ENCODE data around the gene MACC1. TPM values are rescaled to one million over a fixed set of nuclear protein-coding genes. Genes with fewer than 3 reads are reported as not detected.
A peak's percentile ranks its signal among the peaks of the same experiment; 100 is the strongest.

MACC1 gene, protein sequence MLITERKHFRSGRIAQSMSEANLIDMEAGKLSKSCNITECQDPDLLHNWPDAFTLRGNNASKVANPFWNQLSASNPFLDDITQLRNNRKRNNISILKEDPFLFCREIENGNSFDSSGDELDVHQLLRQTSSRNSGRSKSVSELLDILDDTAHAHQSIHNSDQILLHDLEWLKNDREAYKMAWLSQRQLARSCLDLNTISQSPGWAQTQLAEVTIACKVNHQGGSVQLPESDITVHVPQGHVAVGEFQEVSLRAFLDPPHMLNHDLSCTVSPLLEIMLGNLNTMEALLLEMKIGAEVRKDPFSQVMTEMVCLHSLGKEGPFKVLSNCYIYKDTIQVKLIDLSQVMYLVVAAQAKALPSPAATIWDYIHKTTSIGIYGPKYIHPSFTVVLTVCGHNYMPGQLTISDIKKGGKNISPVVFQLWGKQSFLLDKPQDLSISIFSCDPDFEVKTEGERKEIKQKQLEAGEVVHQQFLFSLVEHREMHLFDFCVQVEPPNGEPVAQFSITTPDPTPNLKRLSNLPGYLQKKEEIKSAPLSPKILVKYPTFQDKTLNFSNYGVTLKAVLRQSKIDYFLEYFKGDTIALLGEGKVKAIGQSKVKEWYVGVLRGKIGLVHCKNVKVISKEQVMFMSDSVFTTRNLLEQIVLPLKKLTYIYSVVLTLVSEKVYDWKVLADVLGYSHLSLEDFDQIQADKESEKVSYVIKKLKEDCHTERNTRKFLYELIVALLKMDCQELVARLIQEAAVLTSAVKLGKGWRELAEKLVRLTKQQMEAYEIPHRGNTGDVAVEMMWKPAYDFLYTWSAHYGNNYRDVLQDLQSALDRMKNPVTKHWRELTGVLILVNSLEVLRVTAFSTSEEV
- 0.46 and 0.53 TPM in 2 replicates for total RNA-seq (2014; rRNA removed; shearing (Covaris generic))

DNA sequence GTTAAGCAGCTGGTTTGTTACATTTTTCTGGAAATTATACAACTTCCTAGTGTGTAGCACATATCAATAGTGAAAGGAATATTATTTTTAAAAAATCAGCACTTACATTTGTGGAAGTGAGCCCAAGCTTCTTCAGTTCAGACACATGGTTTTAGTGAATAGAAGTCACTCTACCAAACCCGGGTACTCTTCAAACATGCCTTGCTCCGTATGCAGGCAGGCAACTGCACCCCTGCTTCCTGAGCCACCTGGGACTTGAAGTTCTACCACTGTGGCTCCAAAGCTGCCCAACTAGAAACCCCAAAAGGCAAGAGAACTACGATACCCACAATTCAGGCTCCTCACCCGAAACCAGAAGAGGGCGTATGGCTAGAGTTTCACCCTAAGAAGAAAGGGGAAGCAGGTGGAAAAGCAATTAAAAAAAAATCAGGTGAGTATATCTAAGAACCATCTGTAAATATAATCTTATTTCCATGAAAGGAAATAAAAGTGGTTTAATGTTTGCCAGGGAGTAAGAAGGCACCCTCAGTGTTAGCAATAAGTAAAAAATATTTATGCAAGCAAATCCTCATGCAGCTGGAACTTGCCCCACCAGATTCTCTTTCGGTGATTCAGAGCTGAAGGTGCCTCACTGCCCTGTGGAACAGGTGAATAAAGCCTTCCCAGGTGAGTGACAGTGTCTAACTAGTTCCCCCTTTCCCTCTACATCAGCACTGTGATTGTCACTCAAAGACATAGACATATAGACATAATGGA is at the start of gene MACC1:
MACC1 (minus strand) TSS at position 192 of the 756 bp plus-strand sequence. CDS start 55,522 bp downstream, outside the sequence.
- no peak for DNase-seq (ENCODE audit: low spot score)

DNA sequence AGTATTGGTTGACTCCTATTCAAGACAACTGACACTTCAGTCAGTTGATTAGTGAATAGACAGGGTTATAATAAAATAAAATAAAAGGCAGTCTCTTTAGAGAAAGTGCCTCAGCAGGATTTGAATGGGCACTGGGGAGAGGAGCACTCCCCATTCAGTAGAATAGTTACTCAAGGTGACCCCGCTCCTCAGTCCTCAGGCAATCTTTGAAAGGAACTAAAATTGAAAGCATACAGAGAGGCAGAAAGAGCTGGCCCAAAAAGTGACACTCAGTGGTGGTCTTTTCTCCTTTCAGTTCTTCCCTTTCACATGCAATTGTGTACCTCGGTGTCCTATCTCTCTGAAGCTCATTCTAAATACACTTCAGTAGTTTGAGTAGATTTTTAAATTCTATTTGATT is 47.4 kb upstream of the MACC1 start:
- DNase-seq (ENCODE audit: low spot score), result no peak

DNA sequence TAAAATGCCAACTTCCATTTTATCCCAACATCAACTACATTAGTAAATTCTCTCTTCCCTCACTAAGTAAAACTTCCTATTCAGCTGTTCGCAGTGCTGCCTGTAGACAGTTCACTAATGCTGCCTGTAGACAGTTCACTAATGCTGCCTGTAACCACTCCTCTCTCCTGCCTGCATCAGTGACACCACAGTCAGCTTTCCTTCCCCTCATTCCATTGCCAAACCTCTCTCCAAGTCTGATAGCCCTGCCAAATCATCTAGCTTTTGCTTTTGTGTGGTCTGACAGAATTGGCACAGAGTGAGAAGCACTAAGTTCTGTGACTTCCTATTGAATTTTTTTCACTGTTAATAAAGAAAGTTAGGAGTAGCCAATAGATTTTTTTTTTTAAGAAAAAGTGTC is 43.0 kb upstream of the MACC1 start:
- no peak for DNase-seq (ENCODE audit: low spot score)

DNA sequence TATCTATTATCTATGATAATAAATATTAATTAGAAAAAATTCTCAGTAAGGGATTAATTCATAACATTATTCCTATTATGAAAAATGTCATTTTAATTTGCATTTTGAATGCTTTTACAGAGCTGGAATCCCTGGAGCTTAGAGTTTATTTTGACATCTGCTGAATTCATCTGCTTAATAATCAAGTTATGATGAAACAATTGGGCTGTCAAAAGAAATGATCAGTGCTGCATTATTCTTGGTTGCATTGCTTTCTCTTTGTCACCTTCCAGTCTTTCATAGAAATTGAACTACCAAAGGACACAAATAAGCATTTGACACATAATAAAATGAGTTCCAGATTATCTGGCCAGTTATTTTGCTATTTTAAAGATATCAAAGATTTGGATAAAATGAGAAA is 40.0 kb upstream of the MACC1 start:
- DNase-seq (ENCODE audit: low spot score), result no peak

DNA sequence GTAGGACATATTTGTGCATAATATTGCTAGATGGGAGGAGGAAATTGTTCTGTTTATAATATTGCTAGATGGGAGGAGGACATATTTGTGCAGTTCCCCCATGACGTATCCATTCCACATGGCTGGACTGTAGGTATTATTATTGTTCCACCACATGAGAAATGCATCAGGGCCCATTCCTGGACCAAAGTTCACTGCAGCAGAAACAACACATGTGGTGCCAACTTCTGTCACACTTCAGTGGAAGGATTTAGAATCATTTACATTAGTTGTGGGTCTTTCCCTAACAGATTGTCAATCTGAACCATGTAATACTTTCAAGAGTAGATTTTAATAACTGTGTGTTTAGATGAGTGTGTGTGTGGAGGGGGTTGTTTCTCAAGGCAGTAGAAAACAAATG is 32.7 kb upstream of the MACC1 start:
- peak; percentile 68 for DNase-seq (ENCODE audit: low spot score)

DNA sequence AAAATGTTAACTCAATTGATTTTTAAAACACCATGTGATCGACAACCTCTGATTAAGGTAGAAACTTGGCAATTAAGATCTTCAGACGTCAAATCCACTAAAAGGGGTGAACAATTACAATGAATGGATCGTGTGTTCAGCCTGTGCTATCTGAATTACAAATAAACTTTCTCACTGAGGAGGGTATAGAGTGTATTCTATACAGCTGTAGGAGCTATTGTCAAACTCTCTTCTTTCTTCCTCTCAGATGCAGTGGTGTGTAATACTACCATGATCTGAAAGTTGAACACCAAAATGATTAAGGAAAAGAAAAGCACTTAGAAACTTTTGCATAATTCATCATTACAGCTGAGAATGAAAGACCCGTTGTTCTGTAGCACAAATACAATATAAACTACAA is 32.2 kb upstream of the MACC1 start:
- no peak for DNase-seq (ENCODE audit: low spot score)

DNA sequence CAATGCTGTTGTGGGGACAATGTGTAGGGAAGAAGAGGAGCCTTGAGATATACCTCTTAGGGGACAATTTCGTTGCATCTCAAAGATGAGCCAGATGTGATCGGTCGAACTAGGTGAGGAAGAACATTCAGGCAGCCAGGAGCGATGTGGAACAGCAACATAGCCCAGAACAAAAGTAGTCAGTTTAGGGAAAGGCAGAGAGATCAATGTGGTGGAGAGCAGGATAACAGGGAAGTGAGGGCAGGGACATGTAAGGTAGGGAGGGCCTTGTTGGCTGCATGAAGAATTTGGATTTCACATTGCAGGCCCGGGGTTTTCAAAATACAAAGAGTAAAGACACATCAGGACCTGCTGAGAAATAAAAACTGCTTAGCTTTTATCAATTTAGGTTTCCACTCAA is 29.1 kb upstream of the MACC1 start:
- no peak for DNase-seq (ENCODE audit: low spot score)

DNA sequence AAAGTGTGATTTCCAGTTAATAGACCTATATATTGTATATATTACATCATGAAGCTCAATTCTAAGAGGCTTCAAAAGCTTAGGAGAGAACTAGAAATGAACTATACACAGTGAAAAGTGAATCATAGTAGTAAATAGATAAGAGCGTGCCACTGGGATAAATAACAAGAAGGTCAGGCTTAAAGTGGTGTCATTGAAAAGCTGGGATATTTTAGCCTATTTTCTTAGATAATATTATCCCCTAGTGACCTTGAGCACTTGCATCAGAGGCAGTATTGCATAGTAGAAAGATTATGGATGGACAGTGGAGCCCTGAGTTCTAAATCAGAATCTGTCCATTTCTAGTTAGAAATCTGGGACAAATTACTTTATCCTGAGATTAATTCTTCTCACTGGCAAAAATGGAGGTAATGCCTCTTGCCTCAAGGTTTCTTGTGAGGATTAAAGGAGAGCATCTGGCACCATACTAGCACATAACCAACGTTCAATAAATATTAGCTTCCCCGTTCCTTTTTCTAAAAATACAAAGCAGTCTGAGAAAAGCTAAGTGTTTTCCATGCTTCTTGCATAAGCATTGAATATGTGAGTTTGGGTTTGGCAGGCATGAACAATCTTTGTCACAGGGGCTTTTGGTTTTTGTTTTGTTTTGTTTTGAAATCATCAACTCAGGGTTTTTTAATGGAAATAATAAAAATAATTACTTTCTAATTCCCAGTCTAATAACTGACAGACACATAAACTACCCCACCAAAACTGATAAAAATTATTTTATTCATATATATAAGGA is 27.3 kb upstream of the MACC1 start:
- no peak for DNase-seq (ENCODE audit: low spot score)

DNA sequence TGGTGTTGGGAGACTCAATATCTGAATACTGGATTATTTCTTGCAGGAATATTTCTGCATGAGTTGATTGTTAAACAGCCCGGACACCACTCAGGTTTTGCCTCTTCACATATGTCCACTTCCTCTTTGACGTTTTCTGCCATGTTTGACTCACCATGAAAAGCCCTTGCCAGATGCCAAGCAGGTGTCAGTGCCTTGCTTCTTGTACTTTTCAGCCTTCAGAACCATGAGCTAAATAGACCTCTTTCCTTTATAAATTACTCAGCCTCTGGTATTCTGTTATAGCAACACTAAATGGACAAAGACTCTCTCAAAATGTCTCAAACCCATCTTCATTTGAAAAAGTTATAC is 24.7 kb upstream of the MACC1 start:
- DNase-seq (ENCODE audit: low spot score), result no peak

DNA sequence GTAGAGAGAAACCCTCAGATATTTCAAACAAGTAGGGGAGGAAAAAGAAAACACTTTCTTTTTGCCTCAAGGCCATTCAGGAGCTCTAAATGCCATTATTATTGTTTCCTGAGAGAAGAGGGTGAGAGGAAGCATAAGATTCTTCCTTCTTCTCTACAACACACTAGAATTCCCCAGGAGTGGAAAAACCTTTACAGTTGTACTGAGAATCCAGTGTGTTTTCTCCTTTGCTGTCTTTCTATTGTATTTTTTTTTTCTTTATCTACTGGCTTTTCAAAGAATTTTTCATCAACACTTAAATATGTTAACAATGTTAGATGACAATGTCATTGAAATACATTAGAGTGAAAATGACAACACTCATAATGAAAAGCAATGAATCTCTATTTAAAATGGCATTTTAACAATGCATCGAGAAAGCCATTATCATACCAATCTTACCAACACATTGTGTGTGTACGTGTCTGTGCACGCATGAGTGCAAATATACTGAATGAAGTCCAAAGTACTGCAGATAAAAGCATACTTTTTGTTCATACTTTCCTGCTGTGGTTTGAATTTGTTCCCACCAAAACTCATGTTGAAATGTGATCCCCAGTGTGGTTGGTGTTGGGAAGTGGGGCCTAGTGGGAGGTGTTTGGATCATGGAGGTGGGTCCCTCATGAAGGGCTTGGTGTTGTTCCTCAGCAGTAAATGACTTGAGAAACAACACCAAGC is 24.2 kb upstream of the MACC1 start:
- DNase-seq (ENCODE audit: low spot score), result peak; percentile 99

DNA sequence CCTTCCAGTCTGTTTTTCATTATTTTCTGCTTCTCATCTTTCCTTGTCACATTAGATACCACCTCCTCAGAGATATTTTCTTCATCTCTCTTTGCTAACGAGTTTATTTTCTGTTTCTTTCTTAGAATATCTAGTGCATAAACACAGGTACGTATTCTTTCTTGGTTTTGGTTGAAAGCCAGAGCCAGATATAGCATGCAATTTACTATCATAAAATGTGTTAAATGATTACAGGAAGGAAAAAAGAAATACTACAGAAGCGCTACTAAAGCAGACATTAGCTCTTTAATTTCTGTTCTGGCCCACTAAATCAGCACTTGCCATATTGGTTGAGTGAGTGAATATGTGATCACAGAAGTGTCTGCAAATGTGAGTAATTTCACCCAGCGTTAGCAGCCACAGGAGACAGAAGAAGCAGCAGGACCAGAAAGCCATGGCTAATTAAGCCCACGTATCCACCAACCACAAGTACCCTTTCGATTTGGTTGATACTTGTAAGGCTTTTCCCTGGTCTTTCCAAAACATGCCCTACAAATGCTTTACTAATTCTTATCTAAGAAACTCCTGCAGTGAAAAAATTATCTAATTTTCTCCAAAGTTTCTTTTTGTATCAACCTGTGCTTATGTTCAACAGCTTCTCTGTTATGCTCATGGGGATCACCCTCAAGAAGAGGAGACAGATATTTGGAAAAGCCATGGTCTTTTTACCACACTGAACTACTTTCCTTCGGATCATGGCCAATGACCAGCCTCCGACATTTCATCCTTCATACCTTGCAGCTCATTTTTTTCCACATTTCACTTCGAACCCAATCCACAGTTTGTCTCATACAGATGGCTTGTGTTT is 23.1 kb upstream of the MACC1 start:
- no peak for DNase-seq (ENCODE audit: low spot score)

DNA sequence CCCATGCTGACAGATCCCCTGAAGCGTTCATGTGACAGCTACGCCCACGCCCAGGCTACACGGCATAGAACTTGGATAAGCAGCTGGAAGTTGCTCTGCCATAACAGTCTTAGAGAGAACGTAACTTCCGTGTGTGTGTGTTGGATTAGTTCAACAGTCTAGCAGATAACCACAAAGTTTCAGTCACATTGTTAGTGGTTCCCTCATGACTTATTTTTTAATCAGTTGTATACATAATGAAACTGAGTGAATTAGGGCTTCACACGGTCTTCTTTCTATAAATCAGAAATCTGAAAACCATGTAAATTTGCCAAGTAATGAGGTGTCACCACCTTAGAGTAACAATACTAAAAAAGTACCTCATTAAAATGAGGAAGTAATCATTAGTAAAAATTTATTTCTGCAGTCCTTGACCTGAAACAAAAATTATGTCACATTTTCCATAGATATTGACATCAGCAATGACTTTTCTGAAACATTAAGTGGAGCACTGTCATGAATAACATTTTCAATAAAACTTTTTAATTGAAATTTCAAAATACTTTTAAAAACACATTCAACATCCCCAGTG is 21.7 kb upstream of the MACC1 start:
- DNase-seq (ENCODE audit: low spot score), result peak; percentile 99

DNA sequence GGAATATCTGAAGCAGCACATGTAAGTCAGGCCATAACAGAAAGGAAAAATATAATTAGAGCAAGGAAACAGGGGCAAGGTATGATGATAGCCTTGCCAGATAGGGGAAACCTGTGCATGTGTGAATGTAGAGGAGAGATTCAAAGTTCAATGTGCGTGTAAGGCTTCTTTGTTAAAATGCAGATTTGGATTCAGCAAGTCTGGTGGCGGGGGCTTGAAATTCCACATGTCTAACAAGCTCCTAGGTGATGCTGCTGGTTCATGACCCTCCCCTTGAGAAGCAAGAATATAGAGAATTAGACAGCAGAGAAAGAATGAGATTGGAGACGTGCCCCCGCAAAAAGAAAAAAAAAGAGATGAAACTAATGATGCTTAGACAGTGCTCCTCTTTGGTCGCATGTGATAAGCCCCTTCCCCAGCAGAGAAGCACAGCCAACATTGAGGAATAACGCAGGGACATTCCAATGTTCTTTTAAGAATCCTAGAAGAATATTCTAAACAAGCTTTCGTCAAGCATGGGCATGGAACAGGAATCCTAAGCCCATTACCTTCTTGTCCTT is 21.1 kb upstream of the MACC1 start:
- DNase-seq (ENCODE audit: low spot score), result no peak

DNA sequence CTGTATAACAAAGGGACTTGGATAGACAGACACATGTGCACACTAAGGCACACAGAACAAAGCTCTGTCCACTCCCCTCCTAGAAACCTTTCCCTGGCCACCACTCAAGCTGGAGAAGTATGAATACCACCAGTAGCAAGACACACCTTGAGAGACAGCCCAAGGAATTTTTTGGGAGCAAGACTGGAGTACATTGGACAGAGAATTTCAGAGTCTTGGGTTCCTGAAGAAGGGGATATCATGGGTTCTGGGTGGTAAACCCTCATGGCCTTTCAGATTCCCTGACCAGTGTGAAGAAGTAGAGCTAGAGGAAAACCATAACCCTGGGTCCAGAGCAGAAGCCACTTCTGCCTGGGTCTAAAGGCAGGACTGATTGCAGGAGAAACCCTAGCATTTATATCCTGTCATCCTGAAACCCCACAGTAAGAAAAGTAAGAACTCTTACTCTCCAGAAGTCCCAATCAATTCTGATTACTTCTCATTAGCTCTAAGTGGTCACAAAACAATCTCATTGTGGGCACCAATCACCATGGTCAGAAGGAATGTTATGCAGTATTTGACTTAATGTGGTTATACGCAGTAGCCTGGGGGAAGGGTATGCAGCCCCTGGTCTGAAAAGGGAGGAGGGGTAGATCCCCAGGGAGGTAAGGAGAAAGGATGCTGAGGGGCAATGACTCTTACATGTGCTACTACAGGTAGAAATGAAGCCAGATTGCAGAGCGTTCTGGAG is 20.4 kb upstream of the MACC1 start:
- no peak for DNase-seq (ENCODE audit: low spot score)

DNA sequence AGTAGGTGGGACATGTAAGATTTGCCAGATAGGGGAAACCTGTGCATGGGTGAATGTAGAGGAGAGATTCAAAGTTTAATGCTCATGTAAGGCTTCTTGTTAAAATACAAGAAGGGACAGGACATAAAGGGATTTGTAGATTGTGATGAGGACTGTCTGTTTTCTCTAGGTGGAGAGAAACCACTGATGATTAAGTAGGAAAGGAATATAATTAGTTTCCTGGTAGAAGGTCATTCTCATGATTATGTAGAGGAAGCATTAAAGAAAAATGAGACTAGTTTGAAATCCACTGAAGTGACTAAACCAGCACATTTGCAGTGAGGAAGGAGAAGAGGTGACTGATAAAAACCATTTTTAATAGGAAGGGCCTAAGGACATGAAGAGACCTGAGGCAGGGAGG is 19.6 kb upstream of the MACC1 start:
- DNase-seq (ENCODE audit: low spot score), result no peak

DNA sequence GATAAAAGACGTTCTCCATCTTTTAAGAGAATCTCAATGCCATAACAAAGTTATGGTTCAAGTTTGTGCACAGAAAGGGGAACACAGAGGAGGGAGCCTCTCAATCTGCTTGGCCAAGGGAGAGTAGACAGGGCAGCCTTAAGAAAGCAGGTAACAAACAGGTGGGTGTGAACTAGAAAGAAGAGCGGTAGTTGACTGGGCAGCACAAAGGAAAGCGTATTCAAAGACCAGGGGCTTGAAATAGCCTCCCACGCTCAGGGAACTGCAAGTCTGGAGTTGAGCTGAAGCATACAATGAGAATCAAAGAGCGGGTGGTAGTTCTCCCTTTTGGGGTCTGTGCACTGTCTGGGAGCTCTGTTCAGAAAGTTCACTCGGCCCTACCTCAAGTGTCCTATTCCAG is 18.9 kb upstream of the MACC1 start:
- DNase-seq (ENCODE audit: low spot score), result no peak

DNA sequence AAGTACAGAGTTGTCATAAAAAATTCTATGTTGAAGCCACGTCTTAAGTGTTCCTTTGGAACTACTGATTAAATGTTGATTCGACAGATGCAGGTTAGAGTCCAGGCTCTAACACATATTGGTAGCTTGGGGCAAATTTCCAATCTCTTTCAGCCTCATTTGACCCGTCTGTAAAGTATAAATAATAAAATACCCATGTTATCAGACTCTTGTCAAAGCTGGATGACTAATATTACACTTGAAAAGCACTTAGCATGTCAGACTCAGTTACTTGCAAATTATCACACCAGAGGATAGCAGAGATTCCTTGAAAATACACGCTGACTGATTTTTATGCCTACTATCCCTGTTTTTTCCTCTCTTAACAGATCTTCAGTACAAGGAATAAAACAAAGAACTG is 18.1 kb upstream of the MACC1 start:
- no peak for DNase-seq (ENCODE audit: low spot score)

DNA sequence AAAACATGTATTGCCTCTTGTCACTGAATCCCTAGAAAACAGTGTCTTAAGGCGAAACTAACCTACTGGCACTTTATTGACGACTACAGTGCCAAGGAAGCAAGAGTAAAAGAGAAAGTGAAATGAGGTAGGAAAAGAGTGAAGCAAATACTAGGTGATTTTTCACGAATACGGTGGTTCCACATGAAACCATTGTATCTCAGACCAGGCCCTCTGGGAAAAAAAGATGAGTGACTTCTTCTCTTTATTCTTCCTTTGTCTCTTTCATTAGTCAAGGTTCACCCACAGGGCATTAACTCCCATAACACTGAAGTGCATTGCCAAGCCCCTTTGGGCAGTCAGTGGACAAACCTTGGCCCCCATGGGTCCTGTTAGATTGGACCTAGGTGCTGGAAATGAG is 16.2 kb upstream of the MACC1 start:
- DNase-seq (ENCODE audit: low spot score), result no peak

DNA sequence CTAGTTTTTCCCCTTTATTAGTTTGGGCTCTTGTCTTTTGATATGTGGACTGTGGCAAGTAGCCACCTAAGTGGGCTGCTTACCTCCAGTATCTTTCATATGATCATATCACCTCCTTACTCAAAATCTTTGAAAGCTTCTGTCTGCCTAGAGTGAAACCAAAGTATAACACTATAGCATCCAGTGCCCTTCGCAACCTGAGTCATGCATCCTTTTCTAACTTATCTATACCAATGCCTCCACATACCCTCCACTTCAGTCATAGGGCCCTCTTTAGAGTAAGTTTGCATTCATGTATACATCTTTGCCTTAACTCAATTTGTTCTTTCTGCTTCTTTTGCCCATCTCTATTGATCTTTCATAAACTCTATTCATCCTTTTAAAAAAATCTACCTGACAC is 15.7 kb upstream of the MACC1 start:
- no peak for DNase-seq (ENCODE audit: low spot score)

Data from H4 (cell line).